Measurements from ENCODE around the gene MTHFD1L.

MTHFD1L gene

DNA sequence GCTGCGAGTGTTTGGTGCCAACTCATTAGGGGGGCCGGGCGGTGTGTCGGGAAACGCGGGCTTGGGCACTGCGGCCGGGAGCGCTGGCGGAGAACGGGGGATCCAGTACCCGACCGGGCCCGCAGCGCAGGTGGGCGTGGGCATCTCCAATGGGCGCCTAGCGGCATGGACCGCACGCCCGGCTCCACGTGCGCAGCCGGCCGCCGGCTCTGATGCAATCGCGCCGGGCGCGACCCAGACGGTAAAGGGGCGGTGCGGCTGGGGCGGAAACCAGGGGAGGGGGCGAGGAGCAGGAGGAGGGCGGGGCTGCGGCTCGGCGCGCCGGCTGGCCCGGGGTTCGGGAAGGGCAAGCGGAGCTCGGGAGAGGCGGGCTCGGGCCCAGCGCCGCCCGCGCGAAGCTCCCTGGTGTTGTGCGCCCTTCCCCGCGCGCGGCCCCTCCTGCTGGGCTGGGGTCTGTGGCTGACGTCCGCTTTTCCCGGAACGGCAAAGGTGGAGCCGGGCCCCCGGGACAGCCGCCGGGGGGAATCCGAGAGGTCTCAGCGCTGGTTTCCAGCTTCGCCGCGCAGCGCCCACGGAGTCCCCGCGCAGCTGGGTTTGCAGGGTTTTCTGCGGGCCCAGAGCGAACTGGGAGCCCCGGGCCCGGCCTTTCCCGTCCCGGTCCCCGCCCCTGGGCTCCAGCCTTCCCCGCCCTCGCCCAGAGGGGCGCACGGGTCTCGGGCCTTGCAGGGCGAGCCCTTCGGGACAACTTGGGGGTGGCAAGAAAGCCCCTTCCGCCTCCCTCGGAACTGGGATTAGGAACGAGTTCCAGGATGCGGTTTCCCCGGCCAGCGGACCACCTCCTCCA, 867 bp downstream of the MTHFD1L start:
- DNase-seq = peak; percentile 75

GRCh38 chr6:150866991-150867501, 1.5 kb downstream of the MTHFD1L start:
- DNase-seq = no peak

DNA sequence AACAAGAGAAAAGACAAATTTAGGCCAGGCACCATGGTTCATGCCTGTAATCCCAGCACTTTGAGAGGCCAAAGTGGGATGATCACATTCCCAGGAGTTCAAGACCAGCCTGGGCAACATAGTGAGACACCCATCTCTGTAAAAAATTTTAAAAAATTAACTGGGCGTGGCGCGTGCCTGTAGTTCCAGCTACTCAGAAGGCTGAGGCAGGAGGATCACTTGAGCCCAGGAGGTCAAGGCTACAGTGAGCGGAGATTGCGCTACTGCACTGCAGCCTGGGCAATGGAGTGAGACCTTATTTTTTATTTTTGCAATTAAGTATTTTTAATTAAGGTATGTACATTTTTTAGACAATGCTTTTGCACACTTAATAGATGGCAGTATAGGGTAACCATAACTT, 3.3 kb downstream of the MTHFD1L start:
- no peak for DNase-seq

DNA sequence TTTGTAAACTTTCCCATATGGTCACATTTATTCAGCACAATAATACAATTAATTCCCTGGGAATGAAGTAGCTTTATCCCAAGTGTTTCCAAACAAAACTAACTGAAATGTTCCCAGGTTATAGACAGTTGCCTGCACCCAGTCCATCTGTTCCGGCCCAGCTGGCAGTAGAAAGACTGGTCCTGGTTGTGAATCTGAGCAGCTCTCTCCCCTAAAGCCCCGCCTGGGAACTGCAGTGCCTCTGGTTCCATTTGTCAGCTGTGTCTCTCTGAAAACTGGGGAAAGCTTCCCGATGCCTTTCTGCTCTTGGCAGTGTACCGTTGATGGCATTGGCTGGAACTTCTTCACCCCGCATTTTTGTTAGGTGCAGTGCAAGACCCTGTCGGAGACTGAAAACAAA, 8.7 kb downstream of the MTHFD1L start:
- DNase-seq = no peak

- DNase-seq = no peak
Observed at GRCh38 chr6:150875841-150876240, 10.3 kb downstream of the MTHFD1L start.

DNA sequence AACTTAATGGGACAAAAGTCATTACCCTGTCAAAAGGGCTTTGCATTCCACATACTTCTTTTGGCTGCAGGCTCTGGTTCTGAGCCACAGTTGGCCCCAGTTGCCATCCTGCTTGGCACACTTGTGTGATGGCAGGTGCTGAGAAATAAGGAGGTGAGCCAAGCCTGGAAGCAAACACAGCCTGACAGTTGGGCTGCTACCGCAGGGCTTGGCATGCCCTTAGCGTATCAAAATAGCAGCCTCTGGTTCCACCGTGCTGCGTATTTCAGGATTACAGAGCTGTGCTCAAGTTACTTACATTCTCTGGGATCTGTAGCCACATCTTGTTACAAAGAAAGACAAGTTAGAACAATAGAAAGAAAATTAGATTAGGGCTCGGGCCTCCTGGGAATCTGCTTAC, 11.1 kb downstream of the MTHFD1L start:
- DNase-seq = no peak

- no peak for DNase-seq
Observed at GRCh38 chr6:150877928-150878327, 12.4 kb downstream of the MTHFD1L start.

- DNase-seq = no peak
Observed at GRCh38 chr6:150878347-150879213, 13.1 kb downstream of the MTHFD1L start.

- no peak for DNase-seq
Observed at GRCh38 chr6:150880336-150880735, 14.8 kb downstream of the MTHFD1L start.

- no peak for DNase-seq
Observed at GRCh38 chr6:150881911-150882481, 16.5 kb downstream of the MTHFD1L start.

- DNase-seq = no peak
Observed at GRCh38 chr6:150883521-150883920, 18.0 kb downstream of the MTHFD1L start.

DNA sequence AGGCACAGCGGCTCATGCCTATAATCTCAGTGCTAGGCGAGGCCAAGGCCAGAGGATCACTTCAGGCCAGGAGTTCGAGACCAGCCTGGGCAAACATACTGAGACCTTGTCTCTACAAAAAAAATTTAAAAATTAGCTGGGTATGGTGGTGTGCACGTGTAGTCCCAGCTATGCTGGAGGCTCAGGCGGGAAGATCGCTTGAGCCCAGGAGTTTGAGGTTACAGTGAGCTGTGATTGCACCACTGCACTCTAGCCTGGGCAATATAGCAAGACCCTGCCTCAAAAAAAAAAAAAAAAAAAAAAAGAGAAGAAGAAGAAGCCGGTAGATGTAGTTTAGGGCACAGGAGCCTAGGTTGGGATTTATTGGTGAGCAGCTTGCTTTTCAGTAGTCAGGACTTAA, 20.7 kb downstream of the MTHFD1L start:
- no peak for DNase-seq

GRCh38 chr6:150887978-150888563, 22.6 kb downstream of the MTHFD1L start:
- no peak for DNase-seq

- DNase-seq = no peak
Observed at GRCh38 chr6:150890346-150890745, 24.8 kb downstream of the MTHFD1L start.

DNA sequence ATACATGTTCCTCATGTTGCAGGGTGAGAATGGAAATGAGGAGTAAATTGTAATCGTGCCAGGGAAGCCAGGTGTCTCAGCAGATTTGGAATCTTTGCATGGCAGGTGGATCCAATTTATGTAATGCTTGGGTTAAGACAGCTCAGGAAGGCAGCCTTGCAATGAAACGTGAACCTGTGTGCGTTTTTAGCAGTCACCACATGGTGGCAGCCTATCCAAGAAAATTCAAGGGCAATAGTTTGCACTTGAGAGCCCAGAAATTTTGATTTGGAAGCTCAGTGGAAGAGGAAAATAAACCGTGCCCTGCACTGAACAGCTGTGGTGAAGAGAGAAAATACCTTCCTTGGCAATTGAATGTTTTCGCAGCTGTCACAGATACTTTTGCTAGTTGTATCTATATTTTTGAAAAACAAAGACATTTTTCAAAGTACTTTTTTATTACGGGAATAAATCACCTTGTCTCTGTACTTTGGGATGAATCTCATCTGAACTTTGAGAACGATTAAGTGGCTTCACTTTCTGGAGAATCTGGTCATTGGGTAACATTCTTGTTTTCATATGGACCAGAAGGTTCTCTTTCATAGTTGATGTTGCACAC, 26.5 kb downstream of the MTHFD1L start:
- peak; percentile 66 for DNase-seq

DNA sequence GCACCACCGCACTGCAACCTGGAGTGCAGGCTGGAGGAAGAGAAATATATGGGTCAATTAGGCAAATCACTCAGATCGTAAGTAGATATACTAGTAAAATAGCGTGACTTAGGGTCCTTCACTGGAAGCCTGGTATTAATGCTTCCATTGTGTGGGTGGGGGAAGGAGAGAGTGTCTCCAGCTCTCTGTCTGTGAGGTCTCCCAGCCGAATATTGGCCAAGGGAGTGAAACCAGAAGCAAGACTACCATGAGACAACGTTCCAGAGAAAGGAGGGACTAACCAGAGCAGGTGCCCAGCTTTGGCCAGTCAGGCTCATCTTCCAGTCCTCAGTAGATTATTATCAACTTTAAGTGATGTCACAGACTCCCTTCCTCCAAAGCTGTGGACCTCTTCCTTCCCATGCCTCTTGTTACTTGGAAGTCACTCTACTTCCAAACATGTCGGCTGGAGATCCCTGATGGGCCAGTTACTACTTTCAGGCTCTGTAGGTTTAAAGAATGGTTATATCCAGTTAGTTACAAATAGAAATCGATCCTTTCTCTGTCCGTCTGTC, 28.8 kb downstream of the MTHFD1L start:
- DNase-seq = no peak

GRCh38 chr6:150894935-150895552, 29.5 kb downstream of the MTHFD1L start:
- DNase-seq = no peak

DNA sequence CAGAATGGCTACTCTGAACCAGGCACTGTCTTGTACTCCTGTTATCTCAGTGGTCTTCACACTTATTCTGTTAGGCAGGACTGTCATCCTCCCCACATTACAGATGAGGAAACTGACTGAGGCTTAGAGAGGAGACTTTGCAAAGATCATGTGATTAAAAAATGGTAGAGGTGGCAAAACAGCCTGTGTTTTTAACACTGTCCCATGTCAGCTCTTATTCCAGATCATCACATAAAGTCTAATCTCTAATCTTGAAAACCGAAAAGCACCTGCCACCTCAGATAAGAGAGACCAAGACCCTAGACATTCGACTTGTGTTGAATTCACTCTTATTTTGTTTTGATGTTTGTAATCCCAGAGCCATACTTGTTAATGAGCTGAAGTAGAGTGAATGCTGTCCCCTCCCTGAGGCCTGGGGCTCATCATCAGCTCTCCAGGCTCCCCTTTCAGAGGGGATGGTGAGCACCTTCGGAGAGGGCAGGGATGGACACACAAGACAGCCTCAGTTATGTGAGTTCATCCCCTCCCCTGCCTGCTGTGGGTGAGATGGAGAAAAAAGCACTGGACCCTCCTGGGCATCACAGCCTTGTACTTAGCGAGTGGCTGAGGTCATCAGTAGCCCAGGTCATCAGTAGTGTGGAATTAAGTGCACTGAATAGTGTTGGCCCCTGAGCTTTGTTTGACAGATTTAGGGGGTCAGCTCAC, 30.6 kb downstream of the MTHFD1L start:
- no peak for DNase-seq

DNA sequence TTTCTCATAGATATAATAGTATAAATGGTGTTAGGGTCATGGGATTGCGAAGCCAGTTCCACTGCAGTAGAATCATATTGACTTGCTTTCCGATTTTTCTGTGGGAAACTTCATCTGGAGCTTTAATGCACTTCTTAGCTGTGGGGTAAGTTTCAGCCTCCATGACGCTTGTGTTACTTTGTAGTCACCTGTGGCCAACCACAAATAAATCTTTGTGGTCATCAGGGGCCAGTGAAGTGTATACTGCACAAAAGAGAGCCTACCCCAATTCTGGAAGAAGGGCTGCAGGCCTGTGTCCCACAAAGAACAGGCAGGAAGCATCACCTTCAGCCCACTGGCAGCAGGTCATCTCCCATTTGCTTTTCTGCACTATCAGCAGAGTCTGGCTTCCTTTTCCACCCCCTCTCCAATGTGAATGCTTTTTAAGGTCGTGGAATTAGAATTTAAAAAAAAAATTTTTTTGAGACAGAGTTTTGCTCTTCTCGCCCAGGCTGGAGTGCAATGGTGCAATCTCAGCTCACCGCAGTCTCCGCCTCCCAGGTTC, 32.0 kb downstream of the MTHFD1L start:
- DNase-seq = no peak

DNA sequence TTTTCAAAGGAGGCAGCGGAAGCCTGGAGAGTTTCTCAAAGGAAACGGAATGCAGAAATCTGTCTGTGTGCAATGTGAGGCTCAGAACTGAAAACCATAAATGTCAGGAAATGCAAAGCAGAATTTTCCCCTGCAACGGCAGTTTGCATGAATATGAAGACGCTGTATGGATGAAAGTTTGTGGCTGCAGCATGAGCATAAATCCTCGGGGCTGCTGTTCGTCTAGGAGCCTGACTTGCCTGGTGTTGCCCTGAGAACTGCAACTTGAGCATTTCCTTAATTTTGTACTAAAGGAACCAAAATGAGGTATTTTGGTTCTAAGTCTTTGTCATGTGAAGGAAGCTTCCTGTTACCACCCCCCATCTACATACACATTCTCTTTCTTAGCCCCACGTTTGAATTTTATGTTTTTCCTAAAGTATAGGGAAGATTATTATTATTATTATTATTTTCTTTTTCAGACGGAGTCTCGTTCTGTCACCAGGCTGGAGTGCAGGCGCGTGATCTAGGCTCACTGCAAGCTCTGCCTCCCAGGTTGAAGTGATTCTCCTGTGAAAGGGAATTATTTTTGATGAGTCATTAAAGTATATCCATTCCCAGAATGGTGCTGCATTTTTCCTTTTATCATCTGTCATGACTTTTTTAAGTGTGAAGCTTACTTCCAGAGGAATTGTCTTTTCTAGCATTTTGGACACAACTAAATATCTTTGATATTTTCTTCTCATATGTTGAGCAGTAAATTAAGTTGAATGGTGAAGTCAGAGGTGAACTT, 33.1 kb downstream of the MTHFD1L start:
- no peak for DNase-seq

All from suppressor macrophage treated with lipopolysaccharide for 4 hours (primary cell).